Psoas muscle (tissue), 8 donors: ENCODE results near the gene PDE1C. TPM values are rescaled to one million over a fixed set of nuclear protein-coding genes. Genes with fewer than 3 reads are reported as not detected.

ENCODE experiments used
- ATAC-seq, 4 donors: fragments of 200-7000 bp; cut with Tn5 transposase; one replicate each; pipeline ENCODE4 v1.9.1; 2020; ENCODE audit warnings: moderate library complexity in 3 of 4, mild to moderate bottlenecking in 2 of 4
- DNase-seq, 2 donors: peaks; one replicate each; pipeline ENCODE4 v3.0.0-alpha.2; 2020
- H3K27ac ChIP-seq: fragments of 200-600 bp; one replicate; pipeline ENCODE4 v1.8.0; 2022
- H3K27me3 ChIP-seq, 3 donors: fragments of 200-600 bp in 1 of 3; one replicate each; pipeline versions ENCODE4 v1.6.1 to v1.8.0; 2013 to 2022; ENCODE audit warnings: low read length in 2 of 3, mild to moderate bottlenecking in 2 of 3, moderate library complexity in 1 of 3; ENCODE audit not compliant: insufficient read depth in 3 of 3
- H3K36me3 ChIP-seq, 2 donors: fragments of 200-600 bp in 1 of 2; one replicate each; pipeline versions ENCODE4 v1.6.1 to v1.8.0; 2013 to 2022; ENCODE audit warnings: low read depth in 1 of 2, mild to moderate bottlenecking in 1 of 2, moderate library complexity in 1 of 2; ENCODE audit not compliant: insufficient read depth in 1 of 2
- H3K4me1 ChIP-seq: fragments of 200-600 bp; one replicate; pipeline ENCODE4 v1.8.0; 2022
- H3K4me3 ChIP-seq: fragments of 200-600 bp; one replicate; pipeline ENCODE4 v1.8.0; 2022; ENCODE audit warnings: mild to moderate bottlenecking
- H3K9me3 ChIP-seq: fragments of 200-600 bp; one replicate; pipeline ENCODE4 v1.8.0; 2022
- CTCF ChIP-seq: fragments of 200-600 bp; IDR thresholded peaks from one replicate; pipeline ENCODE4 v1.8.0; 2022; ENCODE audit warnings: antibody characterized with exemption
- WGBS, 3 donors: extraction: QIAGEN DNeasy Blood & Tissue Kit; methylation state at CpG; one replicate each; pipeline versions ENCODE4 v1.1.6 to v1.1.7; 2013; 5-methylcytosine and 5-hydroxymethylcytosine counted together
- intact Hi-C, 2 donors: fragments of 100-400 bp; cut with DNase I; formaldehyde crosslinking; loops; one replicate each; pipeline versions ENCODE4 v1.11.0 to v1.14.2; 2022
- polyA plus RNA-seq, 3 donors: library from polyadenylated mRNA; stranded (reverse); fragments of 200-250 nt; gene quantifications; one replicate each; pipeline ENCODE4 v1.2.3, GENCODE V29; 2013
- total RNA-seq, 4 donors: library from RNA; stranded (reverse); fragmentation: NEBNext Ultra II Directional in 2 of 4; extraction: Animal tissue kit (Norgen Biotek cat#: 25700) in 2 of 4; gene quantifications; one replicate each; pipeline versions ENCODE4 v1.2.1 to v1.2.4, GENCODE V29; 2021 to 2023
- donor health status: healthy with polysubstance abuse.
- donor health status: DM: no; HTN: no; CAD: no; lungs with moderate emphysema.
- donor health status: Bipolar disorder and iron deficiency.
- donor health status: healthy.
- donor health status: DM: yes; HTN: yes; CAD: no.
- donor health status: DM: no; HTN: no; CAD: no.
- donor health status: DM: no; HTN: no; CAD: no.
- donor health status: DM: yes; HTN: yes; CAD: no.

The PDE1C gene
- total and polyA plus RNA-seq, 7 donors, result 0.20 to 1.9 (median 0.64) TPM

- intact Hi-C loops, result no loop called here
These were observed 10.8 kb downstream of the PDE1C start for GRCh38 chr7:32059289-32060011.

GRCh38 chr7:32058002-32058401, 12.2 kb downstream of the PDE1C start:
- Histone ChIP-seq H3K4me3 (no peak overlapping the region), H3K9me3 (no peaks in the 10 kb centered on the region), H3K27ac (no peak overlapping the region), H3K4me1 (no peaks in the 10 kb centered on the region), H3K36me3 (no peaks in the 10 kb centered on the region), H3K27me3 (peaks cover 0 to 3% (median 0%) of the 10 kb centered on the region in 3 donors)
- ATAC-seq (peak in 1 of 4 donors; percentile 44), DNase-seq (no peak)
- intact Hi-C loops, result no loop called here
- 19 to 28% (median 21%) methylated on average over 5 of the region's 5 CpGs for WGBS, 3 donors
- TF ChIP-seq CTCF, result no peak

More at GRCh38 chr7:32059289-32060011, 10.8 kb downstream of the PDE1C start:
- H3K27me3 ChIP-seq, result peaks cover 0 to 3% (median 0%) of the 10 kb centered on the region in 3 donors
- 12 to 36% (median 17%) methylated on average over 6 of the region's 6 CpGs for WGBS, 3 donors
- no peaks in the 10 kb centered on the region for H3K36me3 ChIP-seq
- DNase-seq, result no peak
- H3K9me3 ChIP-seq, result no peaks in the 10 kb centered on the region
- TF ChIP-seq CTCF, result no peak
- H3K4me1 ChIP-seq, result no peaks in the 10 kb centered on the region
- H3K27ac ChIP-seq, result no peak overlapping the region
- no peak for ATAC-seq
- H3K4me3 ChIP-seq, result no peak overlapping the region

- Histone ChIP-seq H3K9me3 (no peaks in the 10 kb centered on the region), H3K27ac (no peak overlapping the region), H3K4me3 (no peak overlapping the region), H3K27me3 (peaks cover 0 to 3% (median 0%) of the 10 kb centered on the region in 3 donors), H3K36me3 (no peaks in the 10 kb centered on the region), H3K4me1 (no peaks in the 10 kb centered on the region)
- DNase-seq (no peak), ATAC-seq (no peak)
- TF ChIP-seq CTCF, result no peak
- intact Hi-C loops, result no loop called here
- 18 to 30% (median 26%) methylated on average over 1 of the region's 1 CpG for WGBS, 3 donors
These were observed 13.4 kb downstream of the PDE1C start for GRCh38 chr7:32056767-32057166.

GRCh38 chr7:32053204-32053603, 17.0 kb downstream of the PDE1C start:
- Histone ChIP-seq H3K27me3 (peaks cover 0 to 3% (median 0%) of the 10 kb centered on the region in 3 donors), H3K27ac (no peak overlapping the region), H3K36me3 (no peaks in the 10 kb centered on the region), H3K4me3 (no peak overlapping the region), H3K9me3 (no peaks in the 10 kb centered on the region), H3K4me1 (no peaks in the 10 kb centered on the region)
- whole genome bisulfite sequencing, 3 donors, result 93 to 96% (median 96%) methylated on average over 3 of the region's 3 CpGs
- TF ChIP-seq CTCF, result no peak
- no peak for ATAC-seq
- intact Hi-C loops, result no loop called here
- no peak for DNase-seq

- no peaks in the 10 kb centered on the region for H3K9me3 ChIP-seq
- DNase-seq (no peak), ATAC-seq (no peak)
- H3K27me3 ChIP-seq, result no peaks in the 10 kb centered on the region
- intact Hi-C loops, result no loop called here
- H3K36me3 ChIP-seq, result no peaks in the 10 kb centered on the region
- no peak overlapping the region for H3K27ac ChIP-seq
- H3K4me3 ChIP-seq, result no peak overlapping the region
- TF ChIP-seq CTCF, result no peak
- whole genome bisulfite sequencing, 3 donors, result 89 to 92% (median 91%) methylated on average over 5 of the region's 5 CpGs
- H3K4me1 ChIP-seq, result no peaks in the 10 kb centered on the region
These were observed 19.1 kb downstream of the PDE1C start for GRCh38 chr7:32051128-32051527.
